SHP77 (cell line): Measurements from ENCODE around the gene COL6A3.
A peak's percentile ranks its signal among the peaks of the same experiment; 100 is the strongest.

Experiments
- DNase-seq, 2 experiments: peaks; one replicate each; lab custom pipeline; 2025; lab: John Stamatoyannopoulos, UW

The COL6A3 gene

GRCh38 chr2:237294460-237294859 is 119.5 kb downstream of the COL6A3 start:
- DNase-seq, result no peak

GRCh38 chr2:237293978-237294377 is 120.0 kb downstream of the COL6A3 start:
- DNase-seq, result no peak

GRCh38 chr2:237291138-237291792 is 122.7 kb downstream of the COL6A3 start:
- peak; percentile 80 to 83 for DNase-seq

- DNase-seq, result no peak
Observed at GRCh38 chr2:237290261-237290660, 123.7 kb downstream of the COL6A3 start.

GRCh38 chr2:237289139-237289538 is 124.8 kb downstream of the COL6A3 start:
- peak in 1 of 2 experiments; percentile 4 for DNase-seq

GRCh38 chr2:237287872-237288271 is 126.1 kb downstream of the COL6A3 start:
- no peak for DNase-seq

GRCh38 chr2:237283131-237283928 is 130.6 kb downstream of the COL6A3 start:
- DNase-seq, result no peak

- DNase-seq, result no peak
Observed at GRCh38 chr2:237282568-237283128, 131.3 kb downstream of the COL6A3 start.

GRCh38 chr2:237281836-237282306 is 132.1 kb downstream of the COL6A3 start:
- no peak for DNase-seq

- DNase-seq, result no peak
Observed at GRCh38 chr2:237280939-237281338, 133.0 kb downstream of the COL6A3 start.

GRCh38 chr2:237280229-237280628 is 133.7 kb downstream of the COL6A3 start:
- no peak for DNase-seq

GRCh38 chr2:237279012-237279768 is 134.8 kb downstream of the COL6A3 start:
- DNase-seq, result no peak

GRCh38 chr2:237278568-237278967 is 135.4 kb downstream of the COL6A3 start:
- no peak for DNase-seq

- DNase-seq, result no peak
Observed at GRCh38 chr2:237276716-237277490, 137.1 kb downstream of the COL6A3 start.
